ENCODE measurements around the gene CSH1.
"Not testable (repeated sequence)": the region's sequence is repeated elsewhere in the genome, so short reads cannot be mapped to it uniquely, and the experiment has no call there.

The CSH1 gene

DNA sequence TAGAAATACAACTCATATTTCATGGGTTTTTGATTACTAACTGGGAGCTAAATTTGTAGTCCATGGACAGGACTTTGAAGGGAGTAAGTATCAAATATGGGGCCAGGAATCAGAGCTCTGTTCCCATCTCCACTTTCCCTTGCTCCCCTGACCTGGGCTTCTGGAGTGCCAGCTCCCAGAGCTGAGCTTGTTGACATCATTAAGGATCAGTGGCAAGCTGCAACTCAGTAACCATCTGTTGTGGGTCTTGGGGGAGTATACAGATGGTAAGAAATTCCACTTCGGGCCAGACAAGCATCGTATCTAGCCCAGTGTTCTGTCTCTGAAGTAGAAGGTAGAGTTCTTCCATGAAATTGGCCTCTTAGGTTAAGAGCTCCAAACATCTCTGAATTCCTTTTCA, 5.6 kb upstream of the CSH1 start:
- POLR2A ChIA-PET; H3K36me3 ChIP-seq (ENCODE audit: control insufficient read depth in 2 of 2, insufficient read depth in 1 of 2, low read length in 2 of 2); H3K4me1 ChIP-seq (ENCODE audit: control insufficient read depth, insufficient read depth, low read length); H3K27ac ChIP-seq (ENCODE audit: extremely low read depth, low read depth, low read length); H3K4me3 ChIP-seq (ENCODE audit: low read depth, low read length); H3K9me3 ChIP-seq (ENCODE audit: control insufficient read depth, insufficient read depth, low read depth, low read length): not testable (repeated sequence)
- CTCF ChIA-PET: interaction anchor here (0.6 to 4.6 kb wide), 7 partner anchors 10 to 338 kb away, joined by 3 to 23 read pairs (median 4); partner anchors contain the start of genes CCDC47 and CSHL1

GRCh38 chr17:63898899-63899798, 2.8 kb upstream of the CSH1 start:
- not testable (repeated sequence) for H3K4me3 ChIP-seq (ENCODE audit: low read depth, low read length); H3K4me1 ChIP-seq (ENCODE audit: control insufficient read depth, insufficient read depth, low read length); H3K9me3 ChIP-seq (ENCODE audit: control insufficient read depth, insufficient read depth, low read depth, low read length); H3K27ac ChIP-seq (ENCODE audit: extremely low read depth, low read depth, low read length); H3K36me3 ChIP-seq (ENCODE audit: control insufficient read depth in 2 of 2, insufficient read depth in 1 of 2, low read length in 2 of 2)
- POLR2A ChIA-PET: interaction anchor here (0.6 kb wide), 1 partner anchor 399 kb away, joined by 11 read pairs; no protein-coding TSS in a partner anchor
- CTCF ChIA-PET: interaction anchor here (1.3 kb wide), 1 partner anchor 11 kb away, joined by 5 read pairs; no protein-coding TSS in a partner anchor

- H3K9me3 ChIP-seq (ENCODE audit: control insufficient read depth, insufficient read depth, low read depth, low read length); H3K4me3 ChIP-seq (ENCODE audit: low read depth, low read length); CTCF ChIA-PET; H3K36me3 ChIP-seq (ENCODE audit: control insufficient read depth in 2 of 2, insufficient read depth in 1 of 2, low read length in 2 of 2); H3K4me1 ChIP-seq (ENCODE audit: control insufficient read depth, insufficient read depth, low read length); POLR2A ChIA-PET; H3K27ac ChIP-seq (ENCODE audit: extremely low read depth, low read depth, low read length): not testable (repeated sequence)
Measured at GRCh38 chr17:63894821-63895220, 1.6 kb downstream of the CSH1 start.

DNA sequence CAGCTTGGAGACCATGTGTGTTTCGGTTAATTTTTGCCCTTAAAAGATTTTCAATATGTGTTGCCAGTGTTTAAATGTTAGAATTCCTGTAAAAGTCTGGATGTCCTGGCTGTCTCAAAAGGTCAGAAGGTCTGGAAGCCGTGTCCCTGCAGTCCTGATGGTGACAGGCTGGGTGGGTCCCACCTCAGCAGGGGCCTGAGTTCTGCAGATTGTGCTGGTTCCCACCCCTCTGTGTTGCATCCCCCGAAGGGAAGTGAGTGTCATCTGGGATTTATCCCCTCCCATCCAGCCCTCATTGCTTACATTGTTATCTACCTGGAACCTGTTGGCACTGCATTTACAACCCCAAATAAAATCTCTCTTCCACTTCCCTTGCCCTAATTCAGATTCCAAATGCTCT, 2.4 kb downstream of the CSH1 start:
- H3K27ac ChIP-seq (ENCODE audit: extremely low read depth, low read depth, low read length); H3K36me3 ChIP-seq (ENCODE audit: control insufficient read depth in 2 of 2, insufficient read depth in 1 of 2, low read length in 2 of 2); H3K4me1 ChIP-seq (ENCODE audit: control insufficient read depth, insufficient read depth, low read length); POLR2A ChIA-PET; H3K9me3 ChIP-seq (ENCODE audit: control insufficient read depth, insufficient read depth, low read depth, low read length); H3K4me3 ChIP-seq (ENCODE audit: low read depth, low read length): not testable (repeated sequence)
- CTCF ChIA-PET: interaction anchor here (1.5 kb wide), 1 partner anchor 133 kb away, joined by 5 read pairs; no protein-coding TSS in a partner anchor

- H3K27ac ChIP-seq (ENCODE audit: extremely low read depth, low read depth, low read length); H3K4me3 ChIP-seq (ENCODE audit: low read depth, low read length); H3K4me1 ChIP-seq (ENCODE audit: control insufficient read depth, insufficient read depth, low read length); H3K36me3 ChIP-seq (ENCODE audit: control insufficient read depth in 2 of 2, insufficient read depth in 1 of 2, low read length in 2 of 2); POLR2A ChIA-PET; H3K9me3 ChIP-seq (ENCODE audit: control insufficient read depth, insufficient read depth, low read depth, low read length): not testable (repeated sequence)
- CTCF ChIA-PET: interaction anchor here (0.7 to 2.1 kb wide), 6 partner anchors 11 to 135 kb away, joined by 3 to 6 read pairs (median 4); no protein-coding TSS in a partner anchor
Measured at GRCh38 chr17:63892316-63893037, 3.9 kb downstream of the CSH1 start.

DNA sequence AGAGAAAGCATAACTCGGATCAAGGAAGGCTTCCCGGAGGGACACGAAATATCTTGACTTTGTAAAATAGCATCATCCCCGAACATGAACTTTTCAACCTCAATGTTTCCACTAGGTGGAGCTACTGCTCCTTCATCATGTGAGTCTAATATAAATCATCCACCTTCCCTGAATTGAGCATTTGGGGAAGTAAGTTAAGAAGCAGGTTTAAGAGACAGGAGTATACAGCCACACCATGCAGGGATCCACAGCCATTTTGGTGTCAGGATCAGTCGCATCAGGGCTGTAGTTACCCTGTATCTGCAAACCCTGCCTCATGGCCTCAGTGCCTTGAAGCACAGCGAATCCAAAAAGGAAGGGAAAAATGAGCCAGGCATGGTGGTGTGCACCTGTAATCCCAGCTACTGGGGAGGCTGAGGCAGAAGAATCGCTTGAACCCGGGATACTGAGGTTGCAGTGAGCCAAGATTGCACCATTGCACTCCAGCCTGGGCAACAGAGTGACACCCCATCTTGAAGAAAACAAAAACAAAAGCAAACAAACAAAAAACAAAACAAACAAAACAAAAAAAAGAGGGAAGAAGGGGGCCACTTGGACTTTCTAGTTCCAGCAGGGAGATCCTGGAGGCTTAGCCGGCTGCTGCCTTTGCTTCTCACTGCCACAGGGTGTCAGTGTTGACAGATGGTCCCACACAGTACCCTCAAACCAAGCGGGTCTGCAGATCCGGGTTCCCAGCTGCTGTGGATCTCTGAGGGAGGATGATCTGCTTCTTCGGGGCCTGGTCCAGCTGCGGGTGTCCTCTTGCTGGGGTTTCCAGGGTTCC, 7.1 kb downstream of the CSH1 start:
- POLR2A ChIA-PET: interaction anchor here (0.8 kb wide), 1 partner anchor 257 kb away, joined by 4 read pairs; no protein-coding TSS in a partner anchor
- H3K4me3 ChIP-seq (ENCODE audit: low read depth, low read length); H3K4me1 ChIP-seq (ENCODE audit: control insufficient read depth, insufficient read depth, low read length); H3K9me3 ChIP-seq (ENCODE audit: control insufficient read depth, insufficient read depth, low read depth, low read length); H3K36me3 ChIP-seq (ENCODE audit: control insufficient read depth in 2 of 2, insufficient read depth in 1 of 2, low read length in 2 of 2); H3K27ac ChIP-seq (ENCODE audit: extremely low read depth, low read depth, low read length): not testable (repeated sequence)
- peak; percentile 39 for TF ChIP-seq ZNF654 (tag by site-specific recombination; IDR thresholded peaks at IDR 0.05; ENCODE audit: low read depth)
- 0 out of 2 replicates have a peak, but pooled peaks have one; percentile 34 for TF ChIP-seq ZNF2 (tag by site-specific recombination; IDR thresholded peaks at IDR 0.05)
- TF ChIP-seq, protein P1, sequence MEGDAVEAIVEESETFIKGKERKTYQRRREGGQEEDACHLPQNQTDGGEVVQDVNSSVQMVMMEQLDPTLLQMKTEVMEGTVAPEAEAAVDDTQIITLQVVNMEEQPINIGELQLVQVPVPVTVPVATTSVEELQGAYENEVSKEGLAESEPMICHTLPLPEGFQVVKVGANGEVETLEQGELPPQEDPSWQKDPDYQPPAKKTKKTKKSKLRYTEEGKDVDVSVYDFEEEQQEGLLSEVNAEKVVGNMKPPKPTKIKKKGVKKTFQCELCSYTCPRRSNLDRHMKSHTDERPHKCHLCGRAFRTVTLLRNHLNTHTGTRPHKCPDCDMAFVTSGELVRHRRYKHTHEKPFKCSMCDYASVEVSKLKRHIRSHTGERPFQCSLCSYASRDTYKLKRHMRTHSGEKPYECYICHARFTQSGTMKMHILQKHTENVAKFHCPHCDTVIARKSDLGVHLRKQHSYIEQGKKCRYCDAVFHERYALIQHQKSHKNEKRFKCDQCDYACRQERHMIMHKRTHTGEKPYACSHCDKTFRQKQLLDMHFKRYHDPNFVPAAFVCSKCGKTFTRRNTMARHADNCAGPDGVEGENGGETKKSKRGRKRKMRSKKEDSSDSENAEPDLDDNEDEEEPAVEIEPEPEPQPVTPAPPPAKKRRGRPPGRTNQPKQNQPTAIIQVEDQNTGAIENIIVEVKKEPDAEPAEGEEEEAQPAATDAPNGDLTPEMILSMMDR (tag by site-specific recombination; IDR thresholded peaks at IDR 0.05): peak; percentile 48; the same call in 1 of the 2 replicates
- CTCF ChIA-PET: interaction anchor here (0.7 to 2.6 kb wide), 12 partner anchors 9 to 394 kb away, joined by 3 to 16 read pairs (median 4); partner anchors contain the start of gene CSHL1

DNA sequence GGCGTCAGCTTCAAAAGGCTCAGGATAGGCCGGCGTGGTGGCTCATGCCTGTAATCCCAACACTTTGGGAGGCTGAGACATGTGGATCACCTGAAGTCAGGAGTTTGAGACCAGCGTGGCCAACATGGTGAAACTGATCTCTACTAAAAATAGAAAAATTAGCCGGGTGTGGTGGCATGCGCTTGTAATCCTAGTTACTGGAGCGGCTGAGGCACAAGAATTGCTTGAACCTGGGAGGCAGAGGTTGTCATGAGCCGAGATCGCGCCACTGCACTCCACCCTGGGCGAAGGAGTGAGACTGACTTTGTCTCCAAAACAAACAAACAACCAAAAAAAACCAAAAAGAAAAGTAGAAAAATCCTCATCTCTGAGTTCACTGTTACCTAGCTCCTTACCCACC, 11.3 kb downstream of the CSH1 start:
- POLR2A ChIA-PET; H3K36me3 ChIP-seq (ENCODE audit: control insufficient read depth in 2 of 2, insufficient read depth in 1 of 2, low read length in 2 of 2); H3K4me3 ChIP-seq (ENCODE audit: low read depth, low read length); CTCF ChIA-PET; H3K4me1 ChIP-seq (ENCODE audit: control insufficient read depth, insufficient read depth, low read length); H3K27ac ChIP-seq (ENCODE audit: extremely low read depth, low read depth, low read length); H3K9me3 ChIP-seq (ENCODE audit: control insufficient read depth, insufficient read depth, low read depth, low read length): not testable (repeated sequence)

GRCh38 chr17:63882626-63883126, 13.7 kb downstream of the CSH1 start:
- not testable (repeated sequence) for H3K27ac ChIP-seq (ENCODE audit: extremely low read depth, low read depth, low read length)
- ChIA-PET CTCF (interaction anchor here (0.6 to 2.9 kb wide), 8 partner anchors 13 to 64 kb away, joined by 3 to 10 read pairs (median 5); partner anchors contain the start of gene CSHL1), POLR2A (interaction anchor here (1.6 kb wide), 1 partner anchor 39 kb away, joined by 4 read pairs; no protein-coding TSS in a partner anchor)

More at GRCh38 chr17:63882626-63883126, 13.7 kb downstream of the CSH1 start:
- H3K9me3 ChIP-seq (ENCODE audit: control insufficient read depth, insufficient read depth, low read depth, low read length); H3K36me3 ChIP-seq (ENCODE audit: control insufficient read depth in 2 of 2, insufficient read depth in 1 of 2, low read length in 2 of 2); H3K4me3 ChIP-seq (ENCODE audit: low read depth, low read length); H3K4me1 ChIP-seq (ENCODE audit: control insufficient read depth, insufficient read depth, low read length): not testable (repeated sequence)

Measured in HEK293 (cell line).